GM18868 (cell line): ENCODE results near the gene SRRM3.
"Not testable (repeated sequence)": the region's sequence is repeated elsewhere in the genome, so short reads cannot be mapped to it uniquely, and the experiment has no call there.

Experiments used
- ATAC-seq: cut with Tn5 transposase; IDR thresholded peaks from one replicate; pipeline ENCODE4 v1.9.1; 2021; ENCODE audit warnings: mild to moderate bottlenecking, moderate library complexity; ENCODE audit not compliant: unreplicated experiment

SRRM3 gene

DNA sequence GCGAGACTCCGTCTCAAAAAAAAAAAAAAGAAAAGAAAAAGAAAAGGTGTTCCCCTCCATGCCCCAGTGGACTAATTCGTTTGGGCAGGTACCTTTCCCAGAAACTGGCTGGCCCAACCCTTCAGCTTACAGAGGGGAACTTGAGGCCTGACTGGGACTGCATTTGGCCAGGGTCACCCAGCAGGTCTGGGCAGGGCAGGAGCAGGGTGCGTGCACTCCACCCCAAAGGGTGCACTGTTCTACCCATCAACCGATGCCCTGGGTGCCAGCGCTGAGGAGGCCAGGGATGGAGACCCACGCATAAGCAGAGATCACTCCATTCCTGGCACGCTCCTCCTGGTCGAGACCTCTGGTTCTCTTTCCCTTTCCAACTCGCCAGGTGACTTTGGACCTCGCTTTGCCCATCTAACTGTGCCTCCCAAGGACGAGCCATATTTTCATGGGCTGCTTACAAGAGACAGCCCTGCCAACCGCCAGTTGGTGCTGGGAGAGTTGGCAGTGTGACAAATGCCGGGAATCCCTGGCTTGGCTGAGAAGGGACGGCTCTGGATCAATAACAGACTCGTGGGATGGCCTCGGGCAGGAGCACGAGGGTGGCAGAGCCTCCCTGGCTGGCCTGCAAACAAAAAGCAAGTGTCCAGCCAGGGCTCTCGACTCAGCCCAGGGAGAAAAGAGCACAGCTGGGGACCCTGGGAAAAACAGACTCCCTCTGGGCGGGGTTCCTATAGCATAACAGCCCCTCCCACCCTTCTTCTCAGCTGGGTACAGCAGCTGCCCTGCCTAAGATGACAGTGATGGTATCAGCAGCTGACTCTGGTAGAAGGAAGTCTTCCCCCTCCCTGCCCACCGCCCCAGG is 108.6 kb downstream of the SRRM3 start:
- ATAC-seq, result no peak

- not testable (repeated sequence) for ATAC-seq
These were observed 110.1 kb downstream of the SRRM3 start for GRCh38 chr7:76311838-76312237.

- peak; percentile 38 for ATAC-seq
These were observed 112.5 kb downstream of the SRRM3 start for GRCh38 chr7:76314042-76314721.

GRCh38 chr7:76314740-76315139 is 113.0 kb downstream of the SRRM3 start:
- not testable (repeated sequence) for ATAC-seq

DNA sequence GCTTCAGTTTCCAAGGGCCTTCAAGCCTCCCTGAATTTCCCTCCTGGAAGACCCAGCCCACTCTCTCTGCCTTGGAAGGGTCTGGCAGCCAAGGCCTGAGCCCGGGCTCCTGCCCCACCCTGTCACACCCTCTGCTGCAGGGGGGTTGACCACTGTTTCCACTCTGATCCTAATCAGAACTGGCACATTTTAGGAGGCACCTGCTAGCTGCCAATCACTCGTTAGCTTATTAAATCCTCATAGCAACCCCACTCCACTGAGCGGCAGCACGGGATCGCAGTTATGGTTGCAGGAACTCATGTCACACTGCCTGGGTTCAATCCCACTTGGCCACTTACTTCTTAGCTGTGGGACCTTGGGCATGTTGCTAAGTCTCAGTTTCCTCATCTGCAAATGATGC is 113.7 kb downstream of the SRRM3 start:
- ATAC-seq, result no peak

- no peak for ATAC-seq
These were observed 115.5 kb downstream of the SRRM3 start for GRCh38 chr7:76316984-76317781.

- peak; percentile 92 for ATAC-seq
These were observed 116.2 kb downstream of the SRRM3 start for GRCh38 chr7:76317782-76318487.

- peak; percentile 44 for ATAC-seq
These were observed 117.0 kb downstream of the SRRM3 start for GRCh38 chr7:76318488-76319353.

GRCh38 chr7:76325092-76325491 is 123.4 kb downstream of the SRRM3 start:
- ATAC-seq, result no peak

- no peak for ATAC-seq
These were observed 124.1 kb downstream of the SRRM3 start for GRCh38 chr7:76325811-76326210.

DNA sequence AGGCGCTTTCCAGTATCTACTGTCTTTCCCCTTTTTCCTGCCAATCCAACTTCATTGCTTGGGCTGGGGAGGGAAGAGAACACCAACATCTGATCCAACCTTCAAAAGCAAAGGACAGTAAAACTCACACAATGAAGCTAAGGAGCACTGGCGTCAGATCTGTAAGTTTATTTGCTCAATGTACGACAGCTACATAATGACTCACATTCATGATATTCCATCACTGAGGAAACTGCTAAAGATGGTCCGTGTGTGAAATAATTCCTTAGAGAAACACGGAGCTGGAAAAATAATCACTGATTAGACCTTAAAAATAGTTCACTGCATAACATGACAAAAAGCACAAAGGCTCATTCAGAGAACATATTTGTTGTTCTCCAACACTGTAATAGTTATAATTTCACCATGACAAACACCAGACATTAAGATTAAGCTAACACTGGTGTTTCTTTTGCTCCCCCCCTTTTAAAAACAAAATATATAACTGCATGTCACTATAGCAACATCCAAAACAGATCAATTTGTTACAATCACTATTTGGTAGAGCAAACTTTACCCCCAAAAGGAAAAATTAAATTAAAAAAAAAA is 125.0 kb downstream of the SRRM3 start:
- no peak for ATAC-seq

GRCh38 chr7:76327610-76328009 is 125.9 kb downstream of the SRRM3 start:
- no peak for ATAC-seq

GRCh38 chr7:76328389-76328788 is 126.7 kb downstream of the SRRM3 start:
- no peak for ATAC-seq

GRCh38 chr7:76329479-76329878 is 127.8 kb downstream of the SRRM3 start:
- ATAC-seq, result no peak

DNA sequence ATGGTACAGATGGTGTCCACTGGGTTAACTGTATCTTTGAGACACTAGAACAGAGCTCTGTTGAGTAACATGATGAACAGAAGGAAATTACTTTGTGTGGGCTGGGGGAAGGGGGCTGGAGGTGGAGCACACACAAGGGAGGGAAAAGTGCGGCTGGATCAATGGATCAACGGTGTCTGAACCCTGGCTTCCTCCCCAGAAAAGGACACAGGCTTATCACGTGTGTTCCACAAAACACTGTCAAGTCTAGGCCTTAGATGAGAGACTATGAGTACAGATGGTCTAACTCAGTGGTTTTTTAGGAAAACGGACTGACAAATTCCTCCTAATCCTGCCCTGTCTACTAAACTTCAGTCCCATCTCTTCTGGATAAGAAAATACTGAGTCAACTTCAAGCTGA is 128.6 kb downstream of the SRRM3 start:
- ATAC-seq, result no peak

GRCh38 chr7:76330673-76331072 is 129.0 kb downstream of the SRRM3 start:
- ATAC-seq, result no peak

GRCh38 chr7:76332078-76332477 is 130.4 kb downstream of the SRRM3 start:
- no peak for ATAC-seq

DNA sequence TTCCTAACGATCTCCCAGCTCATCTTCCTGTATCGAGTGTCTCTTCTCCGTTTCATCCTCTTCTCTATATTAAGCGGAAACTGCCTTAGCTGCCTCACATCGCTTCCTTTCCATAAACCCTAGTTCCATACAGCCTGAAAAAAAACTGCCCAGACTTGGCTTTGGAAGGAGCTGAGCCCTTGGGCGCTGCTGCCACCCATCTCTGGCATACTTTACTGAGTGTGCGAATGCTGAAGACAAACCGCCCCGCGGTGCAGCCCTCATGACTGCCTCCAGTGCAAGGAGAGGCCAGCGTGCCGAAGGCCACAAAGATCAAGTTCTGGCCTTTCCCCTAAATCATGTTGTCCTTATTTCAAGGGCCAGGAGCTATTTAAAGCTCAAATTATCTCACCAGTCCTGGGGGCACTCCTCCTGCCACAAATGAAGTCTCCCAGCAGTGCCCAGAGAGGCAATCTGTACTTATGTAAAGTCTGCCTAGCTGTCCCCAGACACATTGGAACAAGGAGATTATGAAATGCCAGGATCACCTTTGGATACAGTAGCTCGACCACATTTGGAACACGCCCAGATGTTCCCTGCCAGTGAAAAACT is 131.9 kb downstream of the SRRM3 start:
- ATAC-seq, result no peak

- ATAC-seq, result no peak
These were observed 132.7 kb downstream of the SRRM3 start for GRCh38 chr7:76334320-76334967.
